ENCODE data around the gene SPSB4.

SPSB4 gene

DNA sequence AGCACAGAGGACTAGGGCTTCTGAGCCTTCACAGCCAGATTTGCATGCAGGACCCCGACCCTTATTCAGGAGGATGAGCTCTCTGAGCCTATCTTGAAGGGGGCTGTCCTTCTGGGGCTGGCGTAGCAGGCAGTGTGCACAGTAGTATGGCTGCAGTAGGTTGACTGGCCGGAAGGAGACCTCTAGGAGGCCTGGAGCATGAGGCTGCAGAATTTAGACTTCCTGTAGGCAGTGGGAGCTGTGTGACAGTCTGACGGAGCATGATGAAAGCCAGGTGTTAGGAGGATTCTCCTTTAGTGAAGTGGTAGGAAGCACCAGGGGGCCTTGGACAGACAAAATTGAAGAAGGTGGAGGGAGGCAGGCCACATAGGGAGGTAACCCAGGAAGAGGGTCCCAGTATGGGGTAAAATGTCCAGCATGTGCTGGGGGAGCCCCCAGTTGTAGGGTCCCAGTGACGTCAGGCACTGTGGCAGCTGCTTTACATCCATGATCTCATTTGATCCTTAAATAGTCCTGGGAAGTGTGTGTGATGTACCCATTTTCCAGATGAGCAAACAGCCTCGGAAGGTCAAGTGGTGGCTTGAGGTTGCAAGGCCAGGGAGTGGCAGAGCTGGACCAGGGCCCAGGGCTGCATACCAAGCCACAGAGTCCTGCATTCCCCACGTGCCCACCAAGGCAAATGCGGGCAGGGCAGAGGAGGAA lies 36.1 kb downstream of the SPSB4 start:
- TF ChIP-seq BACH2 (CRISPR knock-in tag; IDR thresholded peaks at IDR 0.05; ENCODE audit: borderline replicate concordance) (no peak), OSR1 (CRISPR knock-in tag; IDR thresholded peaks at IDR 0.05) (no peak), ZC3H10 (CRISPR knock-in tag; IDR thresholded peaks at IDR 0.05) (no peak), SNAI2 (CRISPR knock-in tag; IDR thresholded peaks at IDR 0.05) (no peak), ISL1 (CRISPR knock-in tag; IDR thresholded peaks at IDR 0.05) (no peak), TOX (CRISPR knock-in tag; IDR thresholded peaks at IDR 0.05; ENCODE audit: borderline replicate concordance) (no peak), ARNTL (CRISPR knock-in tag; IDR thresholded peaks at IDR 0.05; ENCODE audit: borderline replicate concordance, low read depth) (no peak), RARB (CRISPR knock-in tag; IDR thresholded peaks at IDR 0.05) (no peak), PPARA (CRISPR knock-in tag; IDR thresholded peaks at IDR 0.05; ENCODE audit: borderline replicate concordance) (no peak), ZFP3 (CRISPR knock-in tag; IDR thresholded peaks at IDR 0.05) (no peak), ZNF8 (CRISPR knock-in tag; IDR thresholded peaks at IDR 0.05) (no peak), TCF4 (CRISPR knock-in tag; IDR thresholded peaks at IDR 0.05; ENCODE audit: borderline replicate concordance) (no peak), CSDC2 (CRISPR knock-in tag; IDR thresholded peaks at IDR 0.05) (no peak), ZFP30 (CRISPR knock-in tag; IDR thresholded peaks at IDR 0.05) (no peak), CSRNP3 (CRISPR knock-in tag; IDR thresholded peaks at IDR 0.05) (no peak), ZNF70 (CRISPR knock-in tag; IDR thresholded peaks at IDR 0.05) (no peak), ESRRG (CRISPR knock-in tag; IDR thresholded peaks at IDR 0.05) (no peak)
- TF ChIP-seq, protein P1, sequence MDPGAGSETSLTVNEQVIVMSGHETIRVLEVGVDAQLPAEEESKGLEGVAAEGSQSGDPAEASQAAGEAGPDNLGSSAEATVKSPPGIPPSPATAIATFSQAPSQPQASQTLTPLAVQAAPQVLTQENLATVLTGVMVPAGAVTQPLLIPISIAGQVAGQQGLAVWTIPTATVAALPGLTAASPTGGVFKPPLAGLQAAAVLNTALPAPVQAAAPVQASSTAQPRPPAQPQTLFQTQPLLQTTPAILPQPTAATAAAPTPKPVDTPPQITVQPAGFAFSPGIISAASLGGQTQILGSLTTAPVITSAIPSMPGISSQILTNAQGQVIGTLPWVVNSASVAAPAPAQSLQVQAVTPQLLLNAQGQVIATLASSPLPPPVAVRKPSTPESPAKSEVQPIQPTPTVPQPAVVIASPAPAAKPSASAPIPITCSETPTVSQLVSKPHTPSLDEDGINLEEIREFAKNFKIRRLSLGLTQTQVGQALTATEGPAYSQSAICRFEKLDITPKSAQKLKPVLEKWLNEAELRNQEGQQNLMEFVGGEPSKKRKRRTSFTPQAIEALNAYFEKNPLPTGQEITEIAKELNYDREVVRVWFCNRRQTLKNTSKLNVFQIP (CRISPR knock-in tag; IDR thresholded peaks at IDR 0.05; ENCODE audit: borderline replicate concordance, low read depth), result no peak
- TF ChIP-seq, protein P2, sequence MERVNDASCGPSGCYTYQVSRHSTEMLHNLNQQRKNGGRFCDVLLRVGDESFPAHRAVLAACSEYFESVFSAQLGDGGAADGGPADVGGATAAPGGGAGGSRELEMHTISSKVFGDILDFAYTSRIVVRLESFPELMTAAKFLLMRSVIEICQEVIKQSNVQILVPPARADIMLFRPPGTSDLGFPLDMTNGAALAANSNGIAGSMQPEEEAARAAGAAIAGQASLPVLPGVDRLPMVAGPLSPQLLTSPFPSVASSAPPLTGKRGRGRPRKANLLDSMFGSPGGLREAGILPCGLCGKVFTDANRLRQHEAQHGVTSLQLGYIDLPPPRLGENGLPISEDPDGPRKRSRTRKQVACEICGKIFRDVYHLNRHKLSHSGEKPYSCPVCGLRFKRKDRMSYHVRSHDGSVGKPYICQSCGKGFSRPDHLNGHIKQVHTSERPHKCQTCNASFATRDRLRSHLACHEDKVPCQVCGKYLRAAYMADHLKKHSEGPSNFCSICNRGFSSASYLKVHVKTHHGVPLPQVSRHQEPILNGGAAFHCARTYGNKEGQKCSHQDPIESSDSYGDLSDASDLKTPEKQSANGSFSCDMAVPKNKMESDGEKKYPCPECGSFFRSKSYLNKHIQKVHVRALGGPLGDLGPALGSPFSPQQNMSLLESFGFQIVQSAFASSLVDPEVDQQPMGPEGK (CRISPR knock-in tag; IDR thresholded peaks at IDR 0.05; ENCODE audit: borderline replicate concordance), result no peak
- TF ChIP-seq, protein P3, sequence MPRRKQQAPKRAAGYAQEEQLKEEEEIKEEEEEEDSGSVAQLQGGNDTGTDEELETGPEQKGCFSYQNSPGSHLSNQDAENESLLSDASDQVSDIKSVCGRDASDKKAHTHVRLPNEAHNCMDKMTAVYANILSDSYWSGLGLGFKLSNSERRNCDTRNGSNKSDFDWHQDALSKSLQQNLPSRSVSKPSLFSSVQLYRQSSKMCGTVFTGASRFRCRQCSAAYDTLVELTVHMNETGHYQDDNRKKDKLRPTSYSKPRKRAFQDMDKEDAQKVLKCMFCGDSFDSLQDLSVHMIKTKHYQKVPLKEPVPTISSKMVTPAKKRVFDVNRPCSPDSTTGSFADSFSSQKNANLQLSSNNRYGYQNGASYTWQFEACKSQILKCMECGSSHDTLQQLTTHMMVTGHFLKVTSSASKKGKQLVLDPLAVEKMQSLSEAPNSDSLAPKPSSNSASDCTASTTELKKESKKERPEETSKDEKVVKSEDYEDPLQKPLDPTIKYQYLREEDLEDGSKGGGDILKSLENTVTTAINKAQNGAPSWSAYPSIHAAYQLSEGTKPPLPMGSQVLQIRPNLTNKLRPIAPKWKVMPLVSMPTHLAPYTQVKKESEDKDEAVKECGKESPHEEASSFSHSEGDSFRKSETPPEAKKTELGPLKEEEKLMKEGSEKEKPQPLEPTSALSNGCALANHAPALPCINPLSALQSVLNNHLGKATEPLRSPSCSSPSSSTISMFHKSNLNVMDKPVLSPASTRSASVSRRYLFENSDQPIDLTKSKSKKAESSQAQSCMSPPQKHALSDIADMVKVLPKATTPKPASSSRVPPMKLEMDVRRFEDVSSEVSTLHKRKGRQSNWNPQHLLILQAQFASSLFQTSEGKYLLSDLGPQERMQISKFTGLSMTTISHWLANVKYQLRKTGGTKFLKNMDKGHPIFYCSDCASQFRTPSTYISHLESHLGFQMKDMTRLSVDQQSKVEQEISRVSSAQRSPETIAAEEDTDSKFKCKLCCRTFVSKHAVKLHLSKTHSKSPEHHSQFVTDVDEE (CRISPR knock-in tag; IDR thresholded peaks at IDR 0.05), result no peak
- no peak; the same call in 2 of the 3 replicates for ATAC-seq

- no peak for ATAC-seq
- TF ChIP-seq ZNF70 (CRISPR knock-in tag; IDR thresholded peaks at IDR 0.05) (no peak), OSR1 (CRISPR knock-in tag; IDR thresholded peaks at IDR 0.05) (no peak), BACH2 (CRISPR knock-in tag; IDR thresholded peaks at IDR 0.05; ENCODE audit: borderline replicate concordance) (no peak), ZNF565 (CRISPR knock-in tag; conservative IDR thresholded peaks at IDR 0.05; ENCODE audit: low read depth) (no peak), GLIS3 (CRISPR knock-in tag; IDR thresholded peaks at IDR 0.05) (no peak), CSDC2 (CRISPR knock-in tag; IDR thresholded peaks at IDR 0.05) (no peak), ZFP30 (CRISPR knock-in tag; IDR thresholded peaks at IDR 0.05) (no peak), ARNTL (CRISPR knock-in tag; IDR thresholded peaks at IDR 0.05; ENCODE audit: borderline replicate concordance, low read depth) (no peak), CSRNP3 (CRISPR knock-in tag; IDR thresholded peaks at IDR 0.05) (no peak), ZFP3 (CRISPR knock-in tag; IDR thresholded peaks at IDR 0.05) (no peak), RARB (CRISPR knock-in tag; IDR thresholded peaks at IDR 0.05) (no peak)
- TF ChIP-seq, protein P2 (CRISPR knock-in tag; IDR thresholded peaks at IDR 0.05; ENCODE audit: borderline replicate concordance), result no peak
- TF ChIP-seq, protein P1 (CRISPR knock-in tag; IDR thresholded peaks at IDR 0.05; ENCODE audit: borderline replicate concordance, low read depth), result no peak
Observed at GRCh38 chr3:141087778-141088130, 36.6 kb downstream of the SPSB4 start.
